AG09309 (cell line): ENCODE results near the gene AGXT.

Experiments
- DNase-seq: peaks from one replicate; pipeline ENCODE4 v3.0.0-alpha.2; 2010; ENCODE audit warnings: low read depth
- H3K4me3 ChIP-seq: 2 replicates; pipeline ENCODE4 v1.5.1; 2011; ENCODE audit warnings: mild to moderate bottlenecking, low read depth, low read length, moderate library complexity; ENCODE audit not compliant: control insufficient read depth
- TF ChIP-seq, protein P1 (sequence below): IDR thresholded peaks from 2 replicates; pipeline ENCODE4 v1.5.1; 2011; ENCODE audit warnings: mild to moderate bottlenecking, low read depth, low read length, inconsistent platforms; ENCODE audit not compliant: insufficient read depth, control insufficient read depth; ENCODE audit errors: missing control alignments

The AGXT gene

DNA sequence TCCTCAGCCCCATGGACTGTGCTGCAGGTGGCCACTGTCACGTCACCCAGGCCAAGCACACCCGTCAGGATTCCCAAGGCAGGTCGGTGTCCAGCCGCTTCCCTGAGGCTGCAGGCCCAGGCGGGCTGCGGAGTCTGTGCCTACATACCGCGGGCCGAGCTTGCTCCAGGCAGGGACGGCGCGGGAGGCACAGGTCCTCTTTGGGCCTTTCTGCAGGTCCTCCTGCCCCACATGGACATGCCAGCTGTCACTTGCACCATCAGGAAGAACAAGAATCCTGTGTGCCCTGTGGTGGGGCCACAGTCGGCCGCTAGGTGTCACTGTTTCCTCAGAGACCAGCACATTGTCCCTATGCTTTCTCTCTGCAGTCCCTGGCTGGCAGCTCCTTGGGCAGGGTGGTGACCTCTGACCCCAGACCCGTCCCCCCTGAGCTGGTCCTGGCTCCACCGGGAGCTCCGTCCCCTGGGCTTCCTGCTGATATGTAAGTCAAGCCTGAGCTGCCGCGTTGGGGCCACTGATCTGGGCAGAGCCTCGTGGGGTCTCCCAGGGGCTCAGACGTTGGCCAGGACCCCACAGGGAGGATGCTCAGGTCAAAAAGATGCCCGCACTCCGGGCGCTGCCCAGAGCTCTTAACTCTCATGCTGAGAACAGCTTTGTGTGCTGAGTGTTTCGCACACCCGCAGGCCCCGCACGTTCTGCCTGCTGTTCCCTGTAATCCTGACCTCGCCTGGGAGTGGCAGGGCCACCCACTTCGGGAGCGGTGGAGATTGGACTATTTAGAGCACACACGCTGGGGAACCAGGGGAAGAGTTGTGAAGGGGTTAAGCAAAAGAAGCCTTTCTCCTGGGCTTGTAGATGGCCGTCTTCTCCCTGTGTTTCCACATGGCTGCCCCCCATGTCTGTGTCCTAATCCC, 17.3 kb upstream of the AGXT start:
- TF ChIP-seq, protein P1, sequence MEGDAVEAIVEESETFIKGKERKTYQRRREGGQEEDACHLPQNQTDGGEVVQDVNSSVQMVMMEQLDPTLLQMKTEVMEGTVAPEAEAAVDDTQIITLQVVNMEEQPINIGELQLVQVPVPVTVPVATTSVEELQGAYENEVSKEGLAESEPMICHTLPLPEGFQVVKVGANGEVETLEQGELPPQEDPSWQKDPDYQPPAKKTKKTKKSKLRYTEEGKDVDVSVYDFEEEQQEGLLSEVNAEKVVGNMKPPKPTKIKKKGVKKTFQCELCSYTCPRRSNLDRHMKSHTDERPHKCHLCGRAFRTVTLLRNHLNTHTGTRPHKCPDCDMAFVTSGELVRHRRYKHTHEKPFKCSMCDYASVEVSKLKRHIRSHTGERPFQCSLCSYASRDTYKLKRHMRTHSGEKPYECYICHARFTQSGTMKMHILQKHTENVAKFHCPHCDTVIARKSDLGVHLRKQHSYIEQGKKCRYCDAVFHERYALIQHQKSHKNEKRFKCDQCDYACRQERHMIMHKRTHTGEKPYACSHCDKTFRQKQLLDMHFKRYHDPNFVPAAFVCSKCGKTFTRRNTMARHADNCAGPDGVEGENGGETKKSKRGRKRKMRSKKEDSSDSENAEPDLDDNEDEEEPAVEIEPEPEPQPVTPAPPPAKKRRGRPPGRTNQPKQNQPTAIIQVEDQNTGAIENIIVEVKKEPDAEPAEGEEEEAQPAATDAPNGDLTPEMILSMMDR: peak; percentile 95
- DNase-seq: peak; percentile 35
- H3K4me3 ChIP-seq: no peak overlapping the region

DNA sequence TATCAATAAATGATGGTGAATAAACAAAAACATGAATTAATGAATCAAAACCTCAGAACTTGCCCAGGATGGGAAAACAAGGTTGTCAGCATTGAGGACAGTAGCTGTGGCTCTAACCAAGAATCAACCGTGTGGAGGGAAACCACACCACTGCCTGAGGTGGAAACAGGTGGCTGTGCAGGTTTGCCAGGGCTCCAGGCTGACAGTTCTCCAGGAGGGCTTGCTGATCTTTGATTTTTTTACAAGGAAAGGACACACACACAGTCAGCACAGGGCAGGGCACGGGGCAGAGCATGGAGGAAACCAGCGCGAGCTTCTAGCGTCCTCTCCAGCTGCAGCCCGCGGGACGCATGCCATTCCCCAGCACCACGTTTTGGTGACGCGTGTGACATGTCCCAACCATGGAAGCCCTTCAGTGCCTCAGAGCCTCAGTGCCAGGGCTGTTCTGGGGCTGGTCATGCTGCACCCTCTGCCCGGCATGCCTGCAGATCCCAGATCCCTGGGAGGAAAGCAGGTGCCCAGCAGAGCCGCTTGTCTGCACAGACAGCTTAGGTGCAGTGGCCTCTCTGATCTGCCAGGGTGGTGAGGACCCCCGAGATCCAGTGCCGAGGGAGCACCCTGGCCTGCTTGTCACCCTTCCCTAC, 15.8 kb upstream of the AGXT start:
- TF ChIP-seq, protein P1: no peak
- no peak for DNase-seq
- no peak overlapping the region for H3K4me3 ChIP-seq

DNA sequence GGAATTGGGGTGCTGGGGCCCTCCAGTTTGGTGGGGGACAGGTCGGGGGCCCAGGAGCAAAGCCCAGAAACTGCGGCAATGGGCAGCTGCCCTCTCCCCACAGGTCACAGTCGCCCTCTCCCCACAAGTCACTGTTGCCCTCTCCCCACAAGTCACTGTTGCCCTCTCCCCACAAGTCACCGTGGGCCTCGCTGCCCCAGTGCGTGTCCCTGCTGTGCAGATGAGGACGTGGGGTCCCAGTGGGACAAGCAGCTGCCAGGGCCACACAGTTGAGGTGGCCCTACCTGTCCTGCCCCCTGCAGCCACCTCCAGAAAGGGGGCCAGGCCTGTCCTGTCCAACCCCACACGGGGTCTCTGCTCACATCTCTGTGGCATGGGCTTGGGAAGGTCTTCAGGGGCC, 13.0 kb upstream of the AGXT start:
- H3K4me3 ChIP-seq: no peak overlapping the region
- TF ChIP-seq, protein P1: no peak
- DNase-seq: no peak

DNA sequence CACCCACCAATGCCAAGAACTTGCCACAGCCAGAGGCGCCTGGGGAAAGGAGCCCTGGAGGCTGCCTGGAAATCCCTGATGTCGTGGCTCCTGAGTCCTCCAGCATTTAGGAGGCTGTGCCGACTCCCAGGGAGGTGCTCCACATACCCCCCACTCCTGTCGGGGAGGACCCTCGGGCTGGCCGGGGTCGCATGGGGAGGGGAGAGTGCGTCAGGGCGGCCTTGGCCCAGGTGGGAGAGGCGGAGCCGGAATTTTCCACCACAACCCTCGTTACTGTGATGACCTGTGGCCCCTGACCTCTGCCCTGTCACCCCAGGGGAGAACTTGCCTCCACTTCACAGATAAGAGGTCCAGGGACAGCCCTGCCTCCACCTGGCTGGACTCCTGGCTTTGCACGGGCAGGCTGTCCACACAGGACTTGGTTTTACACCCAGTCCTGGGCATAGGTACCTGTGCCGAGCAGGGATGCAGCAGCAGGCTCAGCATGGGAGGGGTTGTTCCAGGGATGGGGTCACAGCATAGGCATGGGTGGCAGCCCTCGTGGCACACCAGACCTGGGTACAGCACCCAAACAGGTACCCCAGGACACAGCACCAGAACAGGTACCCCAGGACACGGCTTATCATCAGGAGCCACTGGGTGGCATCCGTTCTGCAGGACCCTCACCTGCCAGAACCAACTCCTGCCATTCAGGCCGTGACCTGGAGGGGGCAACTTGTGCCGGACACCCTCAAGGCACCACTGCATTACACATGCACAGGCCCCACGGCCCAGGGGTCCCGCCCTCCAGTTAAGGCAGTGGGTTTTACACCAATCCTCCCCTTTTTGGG, 12.3 kb upstream of the AGXT start:
- TF ChIP-seq, protein P1: peak; percentile 5
- no peak overlapping the region for H3K4me3 ChIP-seq
- DNase-seq: no peak

DNA sequence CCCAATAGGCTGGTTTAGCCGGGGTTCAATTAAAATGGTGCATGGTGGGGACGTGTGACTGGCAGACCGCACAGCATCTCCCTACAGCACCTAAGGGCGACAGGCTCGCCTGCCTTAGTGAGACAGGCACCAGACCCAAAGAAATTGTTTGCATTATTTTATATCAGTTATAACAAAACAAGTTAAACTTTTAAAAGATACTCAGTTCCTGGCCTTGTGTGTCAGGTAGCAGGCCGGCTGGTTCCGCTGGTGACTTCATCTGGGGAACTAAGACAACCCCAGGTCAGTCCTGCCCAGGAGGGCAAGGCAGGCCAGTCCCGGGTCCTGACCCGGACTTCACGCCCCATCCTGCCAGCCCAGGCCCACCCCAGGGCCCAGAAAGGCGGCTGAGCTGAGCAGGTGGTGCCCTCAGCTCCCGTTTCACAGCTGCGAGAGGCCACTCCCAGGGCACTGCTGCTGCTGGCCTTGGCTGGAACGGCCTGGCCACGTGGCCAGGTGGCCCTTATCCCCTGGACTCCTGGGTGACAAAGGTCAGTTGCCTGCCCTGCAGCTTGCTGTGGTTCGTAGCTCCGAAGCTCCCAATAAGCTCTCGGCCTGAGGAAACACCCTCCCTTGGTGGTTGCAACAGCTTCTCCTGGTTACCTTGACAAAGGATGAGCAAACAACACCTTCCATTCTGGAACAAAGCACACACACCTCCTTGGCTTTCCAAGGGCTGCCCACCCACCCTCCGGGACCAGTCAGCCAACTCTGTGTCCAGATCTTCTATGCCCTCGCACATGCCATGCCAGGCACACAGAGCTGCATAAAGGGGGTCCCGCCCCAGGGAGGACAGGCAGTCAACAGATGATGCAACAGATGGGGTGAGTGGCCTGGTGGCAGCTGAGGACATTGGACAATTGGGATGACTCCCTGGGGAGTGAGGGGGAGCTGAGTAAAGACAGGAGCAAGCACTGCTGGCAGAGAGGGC, 11.3 kb upstream of the AGXT start:
- TF ChIP-seq, protein P1: no peak
- H3K4me3 ChIP-seq: no peak overlapping the region
- DNase-seq: no peak
